ENCODE data around the gene CLSTN1. TPM values are rescaled to one million over a fixed set of nuclear protein-coding genes. Genes with fewer than 3 reads are reported as not detected.

The CLSTN1 gene
- total RNA-seq, 1 donor from 2014 or later = 51.1 TPM

GRCh38 chr1:9746211-9746610 lies 77.6 kb downstream of the CLSTN1 start:
- Histone ChIP-seq H3K27ac (ENCODE audit: low read depth, low read length) (no peak overlapping the region), H3K4me1 (ENCODE audit: control insufficient read depth in 3 of 3, insufficient read depth in 3 of 3, low read length in 3 of 3) (no peaks in the 10 kb centered on the region), H3K36me3 (ENCODE audit: control insufficient read depth in 3 of 3, insufficient read depth in 3 of 3, low read length in 3 of 3) (peaks cover 26 to 40% (median 35%) of the 10 kb centered on the region in 3 donors)

GRCh38 chr1:9744106-9744799 lies 79.5 kb downstream of the CLSTN1 start:
- Histone ChIP-seq H3K36me3 (ENCODE audit: control insufficient read depth in 3 of 3, insufficient read depth in 3 of 3, low read length in 3 of 3) (peaks cover 32 to 42% (median 33%) of the 10 kb centered on the region in 3 donors), H3K9ac (ENCODE audit: low read depth in 1 of 3, low read length in 3 of 3) (no peak overlapping the region), H3K27ac (ENCODE audit: low read depth, low read length) (no peak overlapping the region), H3K4me1 (ENCODE audit: control insufficient read depth in 3 of 3, insufficient read depth in 3 of 3, low read length in 3 of 3) (no peaks in the 10 kb centered on the region), H3K9me3 (ENCODE audit: control insufficient read depth in 3 of 3, low read length in 3 of 3) (no peaks in the 10 kb centered on the region), H3K27me3 (ENCODE audit: control insufficient read depth in 3 of 3, insufficient read depth in 3 of 3, low read length in 3 of 3) (no peaks in the 10 kb centered on the region), H3K4me3 (ENCODE audit: low read length in 3 of 3) (no peak overlapping the region)

More at GRCh38 chr1:9746211-9746610, 77.6 kb downstream of the CLSTN1 start:
- Histone ChIP-seq H3K4me3 (ENCODE audit: low read length in 3 of 3) (no peak overlapping the region), H3K9ac (ENCODE audit: low read depth in 1 of 3, low read length in 3 of 3) (no peak overlapping the region), H3K27me3 (ENCODE audit: control insufficient read depth in 3 of 3, insufficient read depth in 3 of 3, low read length in 3 of 3) (no peaks in the 10 kb centered on the region), H3K9me3 (ENCODE audit: control insufficient read depth in 3 of 3, low read length in 3 of 3) (no peaks in the 10 kb centered on the region)

- H3K36me3 ChIP-seq (ENCODE audit: control insufficient read depth in 3 of 3, insufficient read depth in 3 of 3, low read length in 3 of 3) = peaks cover 55 to 66% (median 62%) of the 10 kb centered on the region in 3 donors
- H3K9ac ChIP-seq (ENCODE audit: low read depth in 1 of 3, low read length in 3 of 3) = no peak overlapping the region
- H3K27ac ChIP-seq (ENCODE audit: low read depth, low read length) = no peak overlapping the region
- H3K27me3 ChIP-seq (ENCODE audit: control insufficient read depth in 3 of 3, insufficient read depth in 3 of 3, low read length in 3 of 3) = no peaks in the 10 kb centered on the region
- no peaks in the 10 kb centered on the region for H3K9me3 ChIP-seq (ENCODE audit: control insufficient read depth in 3 of 3, low read length in 3 of 3)
- no peak overlapping the region for H3K4me3 ChIP-seq (ENCODE audit: low read length in 3 of 3)
- no peaks in the 10 kb centered on the region for H3K4me1 ChIP-seq (ENCODE audit: control insufficient read depth in 3 of 3, insufficient read depth in 3 of 3, low read length in 3 of 3)
Observed at GRCh38 chr1:9737671-9738070, 86.1 kb downstream of the CLSTN1 start.

- Histone ChIP-seq H3K9ac (ENCODE audit: low read depth in 1 of 3, low read length in 3 of 3) (no peak overlapping the region), H3K27me3 (ENCODE audit: control insufficient read depth in 3 of 3, insufficient read depth in 3 of 3, low read length in 3 of 3) (no peaks in the 10 kb centered on the region), H3K9me3 (ENCODE audit: control insufficient read depth in 3 of 3, low read length in 3 of 3) (no peaks in the 10 kb centered on the region), H3K4me3 (ENCODE audit: low read length in 3 of 3) (no peak overlapping the region), H3K36me3 (ENCODE audit: control insufficient read depth in 3 of 3, insufficient read depth in 3 of 3, low read length in 3 of 3) (peaks cover 60 to 70% (median 68%) of the 10 kb centered on the region in 3 donors), H3K4me1 (ENCODE audit: control insufficient read depth in 3 of 3, insufficient read depth in 3 of 3, low read length in 3 of 3) (no peaks in the 10 kb centered on the region), H3K27ac (ENCODE audit: low read depth, low read length) (no peak overlapping the region)
Observed at GRCh38 chr1:9737057-9737456, 86.7 kb downstream of the CLSTN1 start.

GRCh38 chr1:9736241-9736640 lies 87.5 kb downstream of the CLSTN1 start:
- Histone ChIP-seq H3K9ac (ENCODE audit: low read depth in 1 of 3, low read length in 3 of 3) (no peak overlapping the region), H3K36me3 (ENCODE audit: control insufficient read depth in 3 of 3, insufficient read depth in 3 of 3, low read length in 3 of 3) (peaks cover 66 to 71% (median 70%) of the 10 kb centered on the region in 3 donors), H3K4me1 (ENCODE audit: control insufficient read depth in 3 of 3, insufficient read depth in 3 of 3, low read length in 3 of 3) (no peaks in the 10 kb centered on the region), H3K27me3 (ENCODE audit: control insufficient read depth in 3 of 3, insufficient read depth in 3 of 3, low read length in 3 of 3) (no peaks in the 10 kb centered on the region), H3K4me3 (ENCODE audit: low read length in 3 of 3) (no peak overlapping the region), H3K27ac (ENCODE audit: low read depth, low read length) (no peak overlapping the region), H3K9me3 (ENCODE audit: control insufficient read depth in 3 of 3, low read length in 3 of 3) (no peaks in the 10 kb centered on the region)

GRCh38 chr1:9735800-9736199 lies 88.0 kb downstream of the CLSTN1 start:
- no peaks in the 10 kb centered on the region for H3K9me3 ChIP-seq (ENCODE audit: control insufficient read depth in 3 of 3, low read length in 3 of 3)
- peaks cover 66 to 71% (median 70%) of the 10 kb centered on the region in 3 donors for H3K36me3 ChIP-seq (ENCODE audit: control insufficient read depth in 3 of 3, insufficient read depth in 3 of 3, low read length in 3 of 3)

GRCh38 chr1:9733160-9733789 lies 90.5 kb downstream of the CLSTN1 start:
- Histone ChIP-seq H3K27ac (ENCODE audit: low read depth, low read length) (no peak overlapping the region), H3K27me3 (ENCODE audit: control insufficient read depth in 3 of 3, insufficient read depth in 3 of 3, low read length in 3 of 3) (no peaks in the 10 kb centered on the region), H3K9ac (ENCODE audit: low read depth in 1 of 3, low read length in 3 of 3) (no peak overlapping the region), H3K9me3 (ENCODE audit: control insufficient read depth in 3 of 3, low read length in 3 of 3) (no peaks in the 10 kb centered on the region), H3K36me3 (ENCODE audit: control insufficient read depth in 3 of 3, insufficient read depth in 3 of 3, low read length in 3 of 3) (peaks cover 74 to 85% (median 79%) of the 10 kb centered on the region in 3 donors), H3K4me3 (ENCODE audit: low read length in 3 of 3) (no peak overlapping the region), H3K4me1 (ENCODE audit: control insufficient read depth in 3 of 3, insufficient read depth in 3 of 3, low read length in 3 of 3) (no peaks in the 10 kb centered on the region)

More at GRCh38 chr1:9735800-9736199, 88.0 kb downstream of the CLSTN1 start:
- no peak overlapping the region for H3K4me3 ChIP-seq (ENCODE audit: low read length in 3 of 3)
- H3K27me3 ChIP-seq (ENCODE audit: control insufficient read depth in 3 of 3, insufficient read depth in 3 of 3, low read length in 3 of 3) = no peaks in the 10 kb centered on the region
- no peak overlapping the region for H3K27ac ChIP-seq (ENCODE audit: low read depth, low read length)
- H3K9ac ChIP-seq (ENCODE audit: low read depth in 1 of 3, low read length in 3 of 3) = no peak overlapping the region
- no peaks in the 10 kb centered on the region for H3K4me1 ChIP-seq (ENCODE audit: control insufficient read depth in 3 of 3, insufficient read depth in 3 of 3, low read length in 3 of 3)

- no peaks in the 10 kb centered on the region for H3K9me3 ChIP-seq (ENCODE audit: control insufficient read depth in 3 of 3, low read length in 3 of 3)
- peaks cover 72 to 77% (median 76%) of the 10 kb centered on the region in 3 donors for H3K36me3 ChIP-seq (ENCODE audit: control insufficient read depth in 3 of 3, insufficient read depth in 3 of 3, low read length in 3 of 3)
- no peak overlapping the region for H3K27ac ChIP-seq (ENCODE audit: low read depth, low read length)
- no peaks in the 10 kb centered on the region for H3K27me3 ChIP-seq (ENCODE audit: control insufficient read depth in 3 of 3, insufficient read depth in 3 of 3, low read length in 3 of 3)
- no peak overlapping the region for H3K9ac ChIP-seq (ENCODE audit: low read depth in 1 of 3, low read length in 3 of 3)
- no peaks in the 10 kb centered on the region for H3K4me1 ChIP-seq (ENCODE audit: control insufficient read depth in 3 of 3, insufficient read depth in 3 of 3, low read length in 3 of 3)
- H3K4me3 ChIP-seq (ENCODE audit: low read length in 3 of 3) = no peak overlapping the region
Observed at GRCh38 chr1:9732123-9732971, 91.4 kb downstream of the CLSTN1 start.

GRCh38 chr1:9731561-9731960 lies 92.2 kb downstream of the CLSTN1 start:
- Histone ChIP-seq H3K4me3 (ENCODE audit: low read length in 3 of 3) (no peak overlapping the region), H3K27ac (ENCODE audit: low read depth, low read length) (no peak overlapping the region), H3K27me3 (ENCODE audit: control insufficient read depth in 3 of 3, insufficient read depth in 3 of 3, low read length in 3 of 3) (no peaks in the 10 kb centered on the region), H3K9me3 (ENCODE audit: control insufficient read depth in 3 of 3, low read length in 3 of 3) (no peaks in the 10 kb centered on the region), H3K9ac (ENCODE audit: low read depth in 1 of 3, low read length in 3 of 3) (no peak overlapping the region), H3K4me1 (ENCODE audit: control insufficient read depth in 3 of 3, insufficient read depth in 3 of 3, low read length in 3 of 3) (no peaks in the 10 kb centered on the region), H3K36me3 (ENCODE audit: control insufficient read depth in 3 of 3, insufficient read depth in 3 of 3, low read length in 3 of 3) (peaks cover 69 to 76% (median 74%) of the 10 kb centered on the region in 3 donors)
